HCT116 (cell line): ENCODE results near the gene APP. TPM values are rescaled to one million over a fixed set of nuclear protein-coding genes. Genes with fewer than 3 reads are reported as not detected.
A peak's percentile ranks its signal among the peaks of the same experiment; 100 is the strongest.

Experiments
- ATAC-seq: fragments of 200-7000 bp; cut with Tn5 transposase; 2 replicates; pipeline ENCODE4 v1.9.1; 2020; ENCODE audit warnings: mild to moderate bottlenecking, moderate library complexity
- Bru-seq: library from RNA; stranded (reverse); fragments of 400-500 nt; gene quantifications from one replicate; lab custom pipeline; 2021; lab: Mats Ljungman, UMichigan
- BruChase-seq, 2 experiments: library from RNA; stranded (reverse); fragments of 400-500 nt; gene quantifications; one replicate each; lab custom pipeline; 2021; lab: Mats Ljungman, UMichigan
- BruUV-seq: library from RNA; stranded (reverse); fragments of 400-500 nt; replicated peaks from 2 replicates; lab custom pipeline; 2021; lab: Mats Ljungman, UMichigan
- CTCF ChIA-PET: fragments of 300-600 bp; sonication (Branson Sonifier 250); formaldehyde crosslinking; loops from one replicate; lab custom pipeline; 2021; ENCODE audit warnings: antibody characterized with exemption; lab: Charles Lee
- POLR2A ChIA-PET: fragments of 300-600, 350-600 bp; sonication (Branson Sonifier 250); formaldehyde crosslinking; loops from one replicate; lab custom pipeline; 2021; ENCODE audit warnings: antibody characterized with exemption; lab: Charles Lee
- RAD21 ChIA-PET, 2 experiments: fragments of 300-600 bp; sonication (Branson Sonifier 250); formaldehyde crosslinking; loops; one replicate each; lab custom pipeline; 2023; ENCODE audit warnings: low total read pairs in 2 of 2; ENCODE audit not compliant: uncharacterized antibody in 2 of 2, unreplicated experiment in 2 of 2, low non-redundant PET in 1 of 2; lab: Charles Lee
- DNase-seq: peaks from one replicate; pipeline ENCODE4 v3.0.0-alpha.2; 2010; ENCODE audit warnings: low read depth, low spot score
- H2AFZ ChIP-seq: fragments of 200-600 bp; shearing (Covaris generic), sonication (generic); 2 replicates; pipeline ENCODE4 v1.6.1; 2017; ENCODE audit warnings: low read depth, mixed run types, mixed read lengths, antibody characterized with exemption, low read length; ENCODE audit not compliant: poor library complexity, severe bottlenecking
- H3K27ac ChIP-seq: 2 replicates; pipeline ENCODE4 v1.5.1; 2012; ENCODE audit warnings: low read depth, low read length
- H3K27me3 ChIP-seq: fragments of 200-600 bp; sonication (generic); 2 replicates; pipeline ENCODE4 v1.6.1; 2016; ENCODE audit warnings: mixed run types, low read length, mixed read lengths; ENCODE audit not compliant: insufficient read depth
- H3K36me3 ChIP-seq, 2 experiments: fragments of 200-500 bp in 1 of 2; fragments of 200-600 bp in 1 of 2; sonication (Bioruptor generic) in 1 of 2; sonication (generic) in 1 of 2; 2 replicates each; pipeline versions ENCODE4 v1.5.1 to v1.6.1; 2014 to 2016; ENCODE audit warnings: low read length in 2 of 2, inconsistent platforms in 1 of 2, mixed read lengths in 1 of 2, mixed run types in 1 of 2; ENCODE audit not compliant: insufficient read depth in 2 of 2, control insufficient read depth in 1 of 2
- H3K4me1 ChIP-seq, 2 experiments: fragments of 200-600 bp in 1 of 2; sonication (generic) in 1 of 2; 2 replicates each; pipeline versions ENCODE4 v1.5.1 to v1.6.1; 2012 to 2017; ENCODE audit warnings: low read length in 2 of 2, inconsistent platforms in 1 of 2, mild to moderate bottlenecking in 1 of 2, mixed read lengths in 1 of 2, mixed run types in 1 of 2, moderate library complexity in 1 of 2; ENCODE audit not compliant: insufficient read depth in 2 of 2, control insufficient read depth in 1 of 2
- H3K4me2 ChIP-seq: fragments of 200-600 bp; sonication (generic); 2 replicates; pipeline ENCODE4 v1.6.1; 2017; ENCODE audit warnings: mixed run types, low read length, mixed read lengths
- H3K4me3 ChIP-seq, 2 experiments: fragments of 200-600 bp in 1 of 2; sonication (generic) in 1 of 2; replicated peaks in 1 of 2; 2 replicates each; pipeline ENCODE4 v1.5.1; 2011 to 2016; ENCODE audit warnings: low read length in 2 of 2, control low read depth in 1 of 2, low read depth in 1 of 2, mild to moderate bottlenecking in 1 of 2, mixed read lengths in 1 of 2, mixed run types in 1 of 2
- H3K79me2 ChIP-seq: fragments of 200-600 bp; sonication (generic); 2 replicates; pipeline ENCODE4 v1.6.1; 2017; ENCODE audit warnings: mild to moderate bottlenecking, mixed run types, low read length, moderate library complexity, mixed read lengths; ENCODE audit not compliant: insufficient read depth
- H3K9ac ChIP-seq: fragments of 200-600 bp; sonication (generic); 2 replicates; pipeline ENCODE4 v1.6.1; 2016; ENCODE audit warnings: low read length, mixed read lengths
- H3K9me2 ChIP-seq: fragments of 200-600 bp; sonication (generic), shearing (Covaris generic); 2 replicates; pipeline ENCODE4 v1.6.1; 2017; ENCODE audit warnings: mixed run types, mild to moderate bottlenecking, moderate library complexity; ENCODE audit not compliant: insufficient read depth
- H3K9me3 ChIP-seq, 2 experiments: fragments of 200-500 bp in 1 of 2; fragments of 200-600 bp in 1 of 2; sonication (Bioruptor generic) in 1 of 2; sonication (generic) in 1 of 2; 2 replicates each; pipeline ENCODE4 v1.6.1; 2014 to 2017; ENCODE audit warnings: low read length in 2 of 2, mixed read lengths in 2 of 2, inconsistent platforms in 1 of 2, low read depth in 1 of 2, mild to moderate bottlenecking in 1 of 2, mixed run types in 1 of 2, moderate library complexity in 1 of 2; ENCODE audit not compliant: control insufficient read depth in 1 of 2, insufficient read depth in 1 of 2
- H4K20me1 ChIP-seq: fragments of 200-600 bp; sonication (generic), shearing (Covaris generic); 2 replicates; pipeline ENCODE4 v1.6.1; 2017; ENCODE audit warnings: mixed run types, mild to moderate bottlenecking, moderate library complexity; ENCODE audit not compliant: insufficient read depth
- CEBPB ChIP-seq: IDR thresholded peaks from 2 replicates; pipeline ENCODE4 v1.6.1; 2012; ENCODE audit warnings: low read depth
- CTCF ChIP-seq, 3 experiments: fragments of 200-600 bp in 1 of 3; sonication (generic) in 1 of 3; IDR thresholded peaks in 2 of 3; conservative IDR thresholded peaks in 1 of 3; 2 replicates each; pipeline ENCODE4 v1.5.1; 2012 to 2017; ENCODE audit warnings: low read depth in 2 of 3, low read length in 2 of 3, antibody characterized with exemption in 1 of 3, borderline replicate concordance in 1 of 3, control low read depth in 1 of 3, mild to moderate bottlenecking in 1 of 3, mixed read lengths in 1 of 3, mixed run types in 1 of 3, moderate library complexity in 1 of 3; ENCODE audit not compliant: insufficient read depth in 1 of 3
- ELF1 ChIP-seq: IDR thresholded peaks from 2 replicates; pipeline ENCODE4 v1.6.1; 2012; ENCODE audit warnings: low read depth, borderline replicate concordance
- EZH2 ChIP-seq: fragments of 200-600 bp; sonication (generic); IDR thresholded peaks from 2 replicates; pipeline ENCODE4 v1.6.1; 2017; ENCODE audit warnings: antibody characterized with exemption, mixed run types
- EZH2phosphoT487 ChIP-seq: fragments of 200-600 bp; IDR thresholded peaks from 2 replicates; pipeline ENCODE4 v1.6.1; 2018; ENCODE audit warnings: antibody characterized with exemption, borderline replicate concordance
- FOSL1 ChIP-seq: IDR thresholded peaks from 2 replicates; pipeline ENCODE4 v1.6.1; 2012; ENCODE audit warnings: low read depth
- JUND ChIP-seq: IDR thresholded peaks from 2 replicates; pipeline ENCODE4 v1.6.1; 2012
- MAX ChIP-seq: IDR thresholded peaks from 2 replicates; pipeline ENCODE4 v1.6.1; 2012
- POLR2A ChIP-seq: IDR thresholded peaks from 2 replicates; pipeline ENCODE4 v1.7.0; 2011; ENCODE audit warnings: borderline replicate concordance; ENCODE audit not compliant: insufficient read depth, insufficient read length; ENCODE audit errors: extremely low read depth
- RAD21 ChIP-seq: IDR thresholded peaks from 2 replicates; pipeline ENCODE4 v1.6.1; 2012; ENCODE audit warnings: low read depth, mild to moderate bottlenecking
- REST ChIP-seq: IDR thresholded peaks from 2 replicates; pipeline ENCODE4 v1.6.1; 2012; ENCODE audit warnings: low read depth
- SIN3A ChIP-seq: IDR thresholded peaks from 2 replicates; pipeline ENCODE4 v1.6.1; 2012; ENCODE audit warnings: low read depth
- SP1 ChIP-seq: IDR thresholded peaks from 2 replicates; pipeline ENCODE4 v1.6.1; 2012; ENCODE audit warnings: low read depth
- SRF ChIP-seq: IDR thresholded peaks from 2 replicates; pipeline ENCODE4 v1.6.1; 2012; ENCODE audit warnings: low read depth
- TCF7L2 ChIP-seq: IDR thresholded peaks from 2 replicates; pipeline ENCODE4 v1.7.0; 2011; ENCODE audit warnings: borderline replicate concordance, inconsistent platforms; ENCODE audit not compliant: insufficient read depth, insufficient read length; ENCODE audit errors: extremely low read depth
- ZBTB33 ChIP-seq: IDR thresholded peaks from 2 replicates; pipeline ENCODE4 v1.6.1; 2011; ENCODE audit warnings: mild to moderate bottlenecking, low read length, moderate library complexity; ENCODE audit not compliant: insufficient replicate concordance; ENCODE audit errors: extremely low read depth
- ZFX ChIP-seq: fragments of 450-650 bp; IDR thresholded peaks from 2 replicates; pipeline ENCODE4 v1.6.1; 2017
- intact Hi-C: fragments of 100-400 bp; cut with micrococcal nuclease; formaldehyde crosslinking; loops from 2 replicates; pipeline ENCODE4 v1.10.0; 2022
- long read RNA-seq: library from polyadenylated mRNA; unstranded; transcript quantifications from one replicate; pipeline ENCODE4 v2.0.0, GENCODE V29; 2021; ENCODE audit not compliant: unreplicated experiment
- polyA plus RNA-seq: library from polyadenylated mRNA; unstranded; fragments of >200 nt; gene quantifications from 2 replicates; pipeline ENCODE4 v1.2.1, GENCODE V29; 2012; ENCODE audit warnings: missing spikeins
- total RNA-seq: library from RNA; stranded (reverse); gene quantifications from one replicate; pipeline ENCODE4 v1.2.1, GENCODE V29; 2021; ENCODE audit not compliant: unreplicated experiment

The APP gene
- total RNA-seq = 267 TPM
- 383 and 415 TPM in 2 replicates for polyA plus RNA-seq
- percentile 91 among the genes with signal in this experiment for Bru-seq, nascent RNA
- BruChase-seq, experiment 1, labeled RNA remaining after a 6-hour chase = percentile 77 among the genes with signal in this experiment
- BruChase-seq, experiment 2, labeled RNA remaining after a 2-hour chase = percentile 72 among the genes with signal in this experiment
- long read RNA-seq, transcript APP-204 (17 exons, 3,543 nt) = major isoform, 6 of 59 reads
- long read RNA-seq, partial matches to known transcripts = 11 of 59 reads
- long read RNA-seq, other reads (novel, unspliced or antisense) = 39 of 59 reads

- ChIA-PET RAD21 (no interaction called here), POLR2A (no interaction called here), CTCF (interaction anchor here (0.7 to 1.4 kb wide), 9 partner anchors 9 to 563 kb away, joined by 3 to 9 read pairs (median 3); no protein-coding TSS in a partner anchor)
- H3K27me3 ChIP-seq = no peaks in the 10 kb centered on the region
- H3K4me3 ChIP-seq = peak within 1 kb of the TSS; percentile 81 to 89
- DNase-seq (peak; percentile 19), ATAC-seq (peak; percentile 77)
- no peaks in the 10 kb centered on the region; the same call in 1 of the 2 replicates for H4K20me1 ChIP-seq
- peak within 1 kb of the TSS; percentile 96 for H2AFZ ChIP-seq
- BruUV-seq = no TSS peak
- H3K27ac ChIP-seq = peak within 1 kb of the TSS; percentile 91
- H3K79me2 ChIP-seq = peaks cover 48% of the 10 kb centered on the region
- peak within 1 kb of the TSS; percentile 98 for H3K4me2 ChIP-seq
- no peaks in the 10 kb centered on the region for H3K9me2 ChIP-seq
- H3K9ac ChIP-seq = peak within 1 kb of the TSS; percentile 91
- no peaks in the 10 kb centered on the region for H3K36me3 ChIP-seq
- no peaks in the 10 kb centered on the region for H3K9me3 ChIP-seq
- peaks cover 27 to 36% of the 10 kb centered on the region in 2 experiments for H3K4me1 ChIP-seq
- intact Hi-C loops = loop anchor here (5.0 kb wide), 1 partner anchor 208 kb away; no protein-coding TSS in a partner anchor
- TF ChIP-seq SRF (no peak), SIN3A (peak; percentile 55; the same call in 1 of the 2 replicates), FOSL1 (no peak), JUND (no peak), RAD21 (peak; percentile 53), REST (no peak), CEBPB (no peak), SP1 (no peak), EZH2 (no peak), POLR2A (peak; percentile 32), ZFX (peak; percentile 59), ZBTB33 (no peak), MAX (peak; percentile 78; the same call in 1 of the 2 replicates), TCF7L2 (peak; percentile 54), CTCF (IDR thresholded peaks at IDR 0.05 in 2 of 3, conservative IDR thresholded peaks at IDR 0.05 in 1 of 3; ENCODE audit: borderline replicate concordance in 1 of 3, insufficient read depth in 1 of 3, low read depth in 2 of 3, low read length in 2 of 3) (peak; percentile 14 to 76 (median 72); a peak in 4 of 6 replicates), ELF1 (no peak), EZH2phosphoT487 (no peak)
Observed at GRCh38 chr21:26170471-26171257, at the start of gene APP. TSS of gene APP (minus strand) at chr21:26170770. CDS start at chr21:26170620, 150 bp downstream.
